HFFc6 (cell line): ENCODE data around the gene ATRN. TPM values are rescaled to one million over a fixed set of nuclear protein-coding genes. Genes with fewer than 3 reads are reported as not detected.

Experiments used
- DNase-seq: peaks from one replicate; pipeline ENCODE4 v3.0.0-alpha.2; 2018
- H3K27ac Mint-ChIP-seq: 2 replicates; pipeline ENCODE4 v1.8.0; 2020; ENCODE audit warnings: mild to moderate bottlenecking, mixed read lengths
- H3K27me3 Mint-ChIP-seq: 2 replicates; pipeline ENCODE4 v1.8.0; 2021; ENCODE audit warnings: mild to moderate bottlenecking, moderate library complexity, mixed read lengths; ENCODE audit not compliant: insufficient read depth
- H3K36me3 Mint-ChIP-seq: 2 replicates; pipeline ENCODE4 v1.8.0; 2021; ENCODE audit warnings: low read depth, mixed read lengths
- H3K4me1 Mint-ChIP-seq: 2 replicates; pipeline ENCODE4 v1.8.0; 2020; ENCODE audit warnings: low read depth, mixed read lengths
- H3K4me3 Mint-ChIP-seq: 2 replicates; pipeline ENCODE4 v1.8.0; 2020; ENCODE audit warnings: mild to moderate bottlenecking, moderate library complexity, mixed read lengths
- H3K9me3 Mint-ChIP-seq: 2 replicates; pipeline ENCODE4 v1.8.0; 2020; ENCODE audit warnings: mild to moderate bottlenecking, mixed read lengths
- CTCF ChIP-seq: fragments of 200-600 bp; sonication (generic); IDR thresholded peaks from 2 replicates; pipeline ENCODE4 v1.5.0; 2021; ENCODE audit warnings: antibody characterized with exemption, mild to moderate bottlenecking
- total RNA-seq, 6 experiments: library from RNA; stranded (reverse); fragmentation: NEBNext Ultra II Directional; extraction: Animal tissue kit (Norgen Biotek cat#: 25700); gene quantifications; 2 replicates in 1 of 6; 3 replicates in 5 of 6; pipeline ENCODE4 v1.2.3, GENCODE V29; 2021

ATRN gene
- total RNA-seq, 6 experiments from 2014 or later = 27.5 to 33.0 (median 29.6) TPM

GRCh38 chr20:3698591-3699001, 227.8 kb downstream of the ATRN start:
- no peak overlapping the region for H3K27ac Mint-ChIP-seq

GRCh38 chr20:3699037-3699436, 228.2 kb downstream of the ATRN start:
- H3K27ac Mint-ChIP-seq = no peak overlapping the region
- TF ChIP-seq CTCF = no peak

More at GRCh38 chr20:3698591-3699001, 227.8 kb downstream of the ATRN start:
- no peak overlapping the region for H3K4me3 Mint-ChIP-seq
- DNase-seq = no peak
- H3K27me3 Mint-ChIP-seq = peaks cover 12% of the 10 kb centered on the region
- H3K36me3 Mint-ChIP-seq = no peaks in the 10 kb centered on the region
- H3K9me3 Mint-ChIP-seq = no peaks in the 10 kb centered on the region
- H3K4me1 Mint-ChIP-seq = no peaks in the 10 kb centered on the region
- no peak for TF ChIP-seq CTCF

More at GRCh38 chr20:3699037-3699436, 228.2 kb downstream of the ATRN start:
- H3K4me1 Mint-ChIP-seq = no peaks in the 10 kb centered on the region
- no peak for DNase-seq
- no peaks in the 10 kb centered on the region for H3K9me3 Mint-ChIP-seq
- H3K4me3 Mint-ChIP-seq = no peak overlapping the region
- H3K36me3 Mint-ChIP-seq = no peaks in the 10 kb centered on the region
- H3K27me3 Mint-ChIP-seq = peaks cover 16% of the 10 kb centered on the region

Other genes with a start within 250 kb of the ATRN start
- gene SLC4A11, start 231.8 kb upstream of the ATRN start, total RNA-seq = 1 to 10 TPM; 2.4 to 3.6 (median 3.1) TPM
- 10 to 100 TPM; 11.7 to 15.5 (median 12.9) TPM for gene DNAAF9, start 63.3 kb upstream of the ATRN start, total RNA-seq
- gene GFRA4, start 192.4 kb downstream of the ATRN start, total RNA-seq = not detected
- gene ADAM33, start 211.0 kb downstream of the ATRN start, total RNA-seq = 10 to 100 TPM; 81.5 to 96.1 (median 87.6) TPM
- gene SIGLEC1, start 241.6 kb downstream of the ATRN start, total RNA-seq = not detected